H9 (cell line): ENCODE data around the gene MYO15B. TPM values are rescaled to one million over a fixed set of nuclear protein-coding genes. Genes with fewer than 3 reads are reported as not detected.
A peak's percentile ranks its signal among the peaks of the same experiment; 100 is the strongest.

Source experiments
- DNase-seq: peaks from one replicate; pipeline ENCODE4 v3.0.0-alpha.2; 2017
- H2AFZ ChIP-seq: one replicate; pipeline ENCODE4 v1.6.1; 2013; ENCODE audit warnings: mild to moderate bottlenecking, low read length, control low read depth, moderate library complexity
- H2AK5ac ChIP-seq: 2 replicates; pipeline ENCODE4 v1.6.1; 2013; ENCODE audit warnings: low read length, control low read depth, mixed read lengths; ENCODE audit not compliant: insufficient read length
- H2BK120ac ChIP-seq: one replicate; pipeline ENCODE4 v1.6.1; 2013; ENCODE audit warnings: low read depth, mild to moderate bottlenecking, low read length, control low read depth, inconsistent platforms; ENCODE audit not compliant: poor library complexity, severe bottlenecking
- H2BK12ac ChIP-seq: 2 replicates; pipeline ENCODE4 v1.6.1; 2013; ENCODE audit warnings: low read length, control low read depth, mixed read lengths, low read depth; ENCODE audit not compliant: insufficient read length
- H2BK15ac ChIP-seq: 2 replicates; pipeline ENCODE4 v1.6.1; 2013; ENCODE audit warnings: low read depth, low read length, control low read depth
- H2BK20ac ChIP-seq: one replicate; pipeline ENCODE4 v1.6.1; 2013; ENCODE audit warnings: low read depth, mild to moderate bottlenecking, low read length, control low read depth, inconsistent platforms; ENCODE audit not compliant: poor library complexity, severe bottlenecking
- H2BK5ac ChIP-seq: 2 replicates; pipeline ENCODE4 v1.6.1; 2013; ENCODE audit warnings: low read length, control low read depth, mixed read lengths; ENCODE audit not compliant: insufficient read length
- H3K14ac ChIP-seq: 2 replicates; pipeline ENCODE4 v1.6.1; 2013; ENCODE audit warnings: low read length, control low read depth; ENCODE audit not compliant: insufficient read depth
- H3K18ac ChIP-seq: 2 replicates; pipeline ENCODE4 v1.6.1; 2013; ENCODE audit warnings: low read depth, mild to moderate bottlenecking, mixed read lengths, low read length, control low read depth; ENCODE audit not compliant: insufficient read length
- H3K23ac ChIP-seq: 2 replicates; pipeline ENCODE4 v1.6.1; 2013; ENCODE audit warnings: low read length, control low read depth, mixed read lengths, low read depth; ENCODE audit not compliant: insufficient read length
- H3K23me2 ChIP-seq: 2 replicates; pipeline ENCODE4 v1.6.1; 2013; ENCODE audit warnings: low read depth, mild to moderate bottlenecking, mixed read lengths, low read length, control low read depth; ENCODE audit not compliant: insufficient read length, poor library complexity, severe bottlenecking
- H3K27ac ChIP-seq: 2 replicates; pipeline ENCODE4 v1.5.1; 2013; ENCODE audit warnings: low read length, control low read depth, mixed read lengths, low read depth; ENCODE audit not compliant: insufficient read length
- H3K27me3 ChIP-seq: 2 replicates; pipeline ENCODE4 v1.6.1; 2013; ENCODE audit warnings: low read length, control low read depth, inconsistent platforms; ENCODE audit not compliant: insufficient read depth
- H3K4ac ChIP-seq: 2 replicates; pipeline ENCODE4 v1.6.1; 2013; ENCODE audit warnings: low read depth, mild to moderate bottlenecking, control low read depth, inconsistent platforms, low read length, moderate library complexity
- H3K4me1 ChIP-seq: 2 replicates; pipeline ENCODE4 v1.6.1; 2013; ENCODE audit warnings: low read length, control low read depth, inconsistent platforms; ENCODE audit not compliant: insufficient read depth
- H3K4me2 ChIP-seq: 2 replicates; pipeline ENCODE4 v1.6.1; 2013; ENCODE audit warnings: low read length, control low read depth, mixed read lengths; ENCODE audit not compliant: insufficient read length, insufficient read depth
- H3K56ac ChIP-seq: 2 replicates; pipeline ENCODE4 v1.6.1; 2013; ENCODE audit warnings: low read depth, mild to moderate bottlenecking, mixed read lengths, low read length, control low read depth; ENCODE audit not compliant: insufficient read length
- H3K79me1 ChIP-seq: 2 replicates; pipeline ENCODE4 v1.6.1; 2013; ENCODE audit warnings: low read depth, mild to moderate bottlenecking, moderate library complexity, low read length, control low read depth, inconsistent platforms; ENCODE audit not compliant: insufficient read depth, poor library complexity, severe bottlenecking
- H3K79me2 ChIP-seq: 2 replicates; pipeline ENCODE4 v1.6.1; 2013; ENCODE audit warnings: low read length, control low read depth, inconsistent platforms; ENCODE audit not compliant: insufficient read depth
- H3K9ac ChIP-seq: 2 replicates; pipeline ENCODE4 v1.6.1; 2013; ENCODE audit warnings: low read length, control low read depth, mixed read lengths; ENCODE audit not compliant: insufficient read length; ENCODE audit errors: extremely low read depth
- H3K9me3 ChIP-seq: one replicate; pipeline ENCODE4 v1.6.1; 2013; ENCODE audit warnings: low read depth, low read length, inconsistent platforms; ENCODE audit not compliant: control insufficient read depth
- H3T11ph ChIP-seq: one replicate; pipeline ENCODE4 v1.6.1; 2013; ENCODE audit warnings: mild to moderate bottlenecking, low read length, control low read depth, inconsistent platforms
- H4K20me1 ChIP-seq: one replicate; pipeline ENCODE4 v1.6.1; 2013; ENCODE audit not compliant: control insufficient read depth, insufficient read length, insufficient read depth
- H4K5ac ChIP-seq: 2 replicates; pipeline ENCODE4 v1.6.1; 2013; ENCODE audit warnings: low read depth, mild to moderate bottlenecking, mixed read lengths, low read length, control low read depth; ENCODE audit not compliant: insufficient read length
- H4K8ac ChIP-seq: replicated peaks from 2 replicates; pipeline ENCODE4 v1.6.1; 2013; ENCODE audit warnings: low read length, control low read depth, mixed read lengths, low read depth; ENCODE audit not compliant: insufficient read length
- H4K91ac ChIP-seq: 2 replicates; pipeline ENCODE4 v1.6.1; 2013; ENCODE audit warnings: low read depth, mild to moderate bottlenecking, moderate library complexity, mixed read lengths, low read length, control low read depth; ENCODE audit not compliant: insufficient read length
- H3K27ac Mint-ChIP-seq, 3 experiments: 2 replicates in 2 of 3; 3 replicates in 1 of 3; pipeline ENCODE4 v1.8.0; 2020 to 2021; ENCODE audit warnings: mixed read lengths in 3 of 3, mild to moderate bottlenecking in 1 of 3, moderate library complexity in 1 of 3
- H3K27me3 Mint-ChIP-seq: 2 replicates; pipeline ENCODE4 v1.8.0; 2021; ENCODE audit warnings: low read depth, mild to moderate bottlenecking, moderate library complexity, mixed read lengths
- H3K36me3 Mint-ChIP-seq, 3 experiments: 2 replicates in 2 of 3; 3 replicates in 1 of 3; pipeline ENCODE4 v1.8.0; 2020 to 2021; ENCODE audit warnings: low read depth in 3 of 3, mixed read lengths in 3 of 3; ENCODE audit not compliant: insufficient read depth in 1 of 3
- H3K4me1 Mint-ChIP-seq, 2 experiments: 2 replicates each; pipeline ENCODE4 v1.8.0; 2020; ENCODE audit warnings: mixed read lengths in 2 of 2
- H3K4me3 Mint-ChIP-seq, 2 experiments: 2 replicates in 1 of 2; 3 replicates in 1 of 2; pipeline ENCODE4 v1.8.0; 2020 to 2021; ENCODE audit warnings: mild to moderate bottlenecking in 2 of 2, mixed read lengths in 2 of 2, moderate library complexity in 1 of 2
- H3K9me3 Mint-ChIP-seq, 2 experiments: 2 replicates in 1 of 2; 3 replicates in 1 of 2; pipeline ENCODE4 v1.8.0; 2020; ENCODE audit warnings: mild to moderate bottlenecking in 2 of 2, mixed read lengths in 2 of 2, moderate library complexity in 1 of 2
- CTCF ChIP-seq: fragments of 200-600 bp; sonication (generic); conservative IDR thresholded peaks from 3 replicates; pipeline ENCODE4 v1.8.0; 2021; ENCODE audit warnings: antibody characterized with exemption, mild to moderate bottlenecking
- WGBS: extraction: QIAGEN DNeasy Blood & Tissue Kit; methylation state at CpG from one replicate; pipeline ENCODE4 v1.1.7; 2013; ENCODE audit warnings: missing lambda C conversion rate, low lambda C conversion rate, mixed read lengths; ENCODE audit not compliant: insufficient read length; ENCODE audit errors: extremely low coverage; 5-methylcytosine and 5-hydroxymethylcytosine counted together
- total RNA-seq: library from RNA; stranded (reverse); gene quantifications from 2 replicates; pipeline ENCODE4 v1.2.1, GENCODE V29; 2021

Gene MYO15B
- total RNA-seq, 1 experiment from 2014 or later: 41.9 TPM

DNA sequence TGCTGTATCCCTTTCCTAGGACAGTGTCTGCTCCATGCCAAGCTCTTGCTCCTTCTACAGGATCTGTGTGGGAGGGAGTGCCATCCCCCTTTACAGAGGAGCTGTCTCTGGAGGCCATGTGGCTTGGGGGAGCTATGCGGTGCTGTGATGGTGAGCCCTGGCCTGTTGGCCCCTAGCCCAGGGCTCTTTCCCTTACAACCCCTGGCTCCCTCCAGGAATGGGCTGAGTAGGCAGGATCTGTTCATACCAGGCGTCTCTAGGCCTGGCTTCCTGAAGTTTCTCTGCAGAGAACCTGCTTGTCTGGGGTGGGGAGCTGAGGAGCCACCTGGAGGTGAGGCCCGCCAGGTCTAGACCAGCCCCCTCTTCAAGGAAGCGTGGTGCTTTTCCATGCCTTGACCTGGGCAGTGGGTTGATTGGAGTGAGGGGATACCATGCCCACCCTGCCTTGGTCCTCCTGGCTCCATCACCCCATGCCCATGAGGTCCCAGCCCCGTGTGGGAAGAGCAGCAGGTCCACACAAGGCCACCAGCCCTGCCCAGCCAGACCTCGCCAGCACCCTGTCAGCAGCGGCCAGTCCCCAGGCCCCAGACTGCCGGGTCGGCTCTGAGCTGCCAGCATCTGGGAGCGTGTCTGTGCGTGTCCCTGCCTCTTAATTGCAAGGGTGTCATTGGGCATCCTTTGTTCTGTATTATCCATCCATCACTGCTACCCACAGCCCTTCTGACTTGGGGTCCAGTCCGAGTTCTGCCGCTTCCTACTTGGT is 47.5 kb upstream of the MYO15B start:
- WGBS: no CpG with 5 or more reads among the region's 13 CpGs
- H3K79me2 ChIP-seq: no peaks in the 10 kb centered on the region
- no peak overlapping the region for H3K18ac ChIP-seq
- no peak overlapping the region for H3K4ac ChIP-seq
- H2BK12ac ChIP-seq: no peak overlapping the region
- no peak overlapping the region for H3T11ph ChIP-seq
- H3K56ac ChIP-seq: no peak overlapping the region
- H4K8ac ChIP-seq: no peak overlapping the region
- H3K9ac ChIP-seq: no peak overlapping the region
- H3K14ac ChIP-seq: no peak overlapping the region
- no peaks in the 10 kb centered on the region for H3K9me3 Mint-ChIP-seq
- H3K4me3 Mint-ChIP-seq: no peak overlapping the region
- no peak for DNase-seq
- no peak overlapping the region for H2BK15ac ChIP-seq
- no peaks in the 10 kb centered on the region for H3K79me1 ChIP-seq
- no peaks in the 10 kb centered on the region for H3K9me3 ChIP-seq
- no peak overlapping the region for H2AK5ac ChIP-seq
- H2AFZ ChIP-seq: no peak overlapping the region
- H2BK20ac ChIP-seq: no peak overlapping the region
- H3K36me3 Mint-ChIP-seq: peaks cover 0 to 14% (median 0%) of the 10 kb centered on the region in 3 experiments; a peak in 2 of 7 replicates
- no peak for TF ChIP-seq CTCF
- H3K4me1 ChIP-seq: no peaks in the 10 kb centered on the region
- no peak overlapping the region for H4K91ac ChIP-seq
- H3K4me1 Mint-ChIP-seq: peaks cover 16 to 17% of the 10 kb centered on the region in 2 experiments
- no peak overlapping the region for H2BK5ac ChIP-seq
- H3K23me2 ChIP-seq: no peaks in the 10 kb centered on the region
- no peak overlapping the region for H2BK120ac ChIP-seq
- H3K4me2 ChIP-seq: no peak overlapping the region
- peak overlapping the region in 1 of 3 experiments; percentile 24; a peak in 1 of 7 replicates for H3K27ac Mint-ChIP-seq
- no peak overlapping the region for H4K5ac ChIP-seq
- H3K27me3 Mint-ChIP-seq: no peaks in the 10 kb centered on the region
- H4K20me1 ChIP-seq: no peaks in the 10 kb centered on the region
- H3K27ac ChIP-seq: no peak overlapping the region
- no peak overlapping the region for H3K23ac ChIP-seq
- H3K27me3 ChIP-seq: no peaks in the 10 kb centered on the region
